ENCODE data around the gene ISG15.

DNA sequence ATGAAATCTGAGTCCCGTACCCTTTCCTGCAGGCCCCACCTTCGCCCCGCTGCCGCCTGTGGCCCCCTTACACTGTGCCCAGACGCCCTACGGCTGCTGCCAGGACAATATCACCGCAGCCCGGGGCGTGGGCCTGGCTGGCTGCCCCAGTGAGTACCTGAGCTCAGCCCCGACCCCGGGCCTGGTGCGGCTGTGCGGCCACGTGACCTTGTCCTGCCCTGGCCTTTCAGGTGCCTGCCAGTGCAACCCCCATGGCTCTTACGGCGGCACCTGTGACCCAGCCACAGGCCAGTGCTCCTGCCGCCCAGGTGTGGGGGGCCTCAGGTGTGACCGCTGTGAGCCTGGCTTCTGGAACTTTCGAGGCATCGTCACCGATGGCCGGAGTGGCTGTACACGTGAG lies 31.8 kb downstream of the ISG15 start:
- TF ChIP-seq, protein P1, sequence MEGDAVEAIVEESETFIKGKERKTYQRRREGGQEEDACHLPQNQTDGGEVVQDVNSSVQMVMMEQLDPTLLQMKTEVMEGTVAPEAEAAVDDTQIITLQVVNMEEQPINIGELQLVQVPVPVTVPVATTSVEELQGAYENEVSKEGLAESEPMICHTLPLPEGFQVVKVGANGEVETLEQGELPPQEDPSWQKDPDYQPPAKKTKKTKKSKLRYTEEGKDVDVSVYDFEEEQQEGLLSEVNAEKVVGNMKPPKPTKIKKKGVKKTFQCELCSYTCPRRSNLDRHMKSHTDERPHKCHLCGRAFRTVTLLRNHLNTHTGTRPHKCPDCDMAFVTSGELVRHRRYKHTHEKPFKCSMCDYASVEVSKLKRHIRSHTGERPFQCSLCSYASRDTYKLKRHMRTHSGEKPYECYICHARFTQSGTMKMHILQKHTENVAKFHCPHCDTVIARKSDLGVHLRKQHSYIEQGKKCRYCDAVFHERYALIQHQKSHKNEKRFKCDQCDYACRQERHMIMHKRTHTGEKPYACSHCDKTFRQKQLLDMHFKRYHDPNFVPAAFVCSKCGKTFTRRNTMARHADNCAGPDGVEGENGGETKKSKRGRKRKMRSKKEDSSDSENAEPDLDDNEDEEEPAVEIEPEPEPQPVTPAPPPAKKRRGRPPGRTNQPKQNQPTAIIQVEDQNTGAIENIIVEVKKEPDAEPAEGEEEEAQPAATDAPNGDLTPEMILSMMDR (IDR thresholded peaks at IDR 0.05; ENCODE audit: poor library complexity): no peak
- no peak for TF ChIP-seq EZH2 (IDR thresholded peaks at IDR 0.05; ENCODE audit: borderline replicate concordance)
- TF ChIP-seq EZH2phosphoT487 (IDR thresholded peaks at IDR 0.05; ENCODE audit: low read depth, severe bottlenecking, unreplicated experiment): no peak

All from hepatocyte (in vitro differentiated cells).